K562 (cell line): ENCODE measurements around the gene SYT15B. TPM values are rescaled to one million over a fixed set of nuclear protein-coding genes. Genes with fewer than 3 reads are reported as not detected.
A peak's percentile ranks its signal among the peaks of the same experiment; 100 is the strongest.
"Not testable (repeated sequence)": the region's sequence is repeated elsewhere in the genome, so short reads cannot be mapped to it uniquely, and the experiment has no call there.

ENCODE experiments used
- ATAC-seq: fragments of 200-7000 bp; cut with Tn5 transposase; 3 replicates; pipeline ENCODE4 v1.9.1; 2020; ENCODE audit warnings: moderate library complexity
- BruUV-seq: library from RNA; stranded (reverse); fragments of 400-500 nt; replicated peaks from 2 replicates; lab custom pipeline; 2021; lab: Mats Ljungman, UMichigan
- CTCF ChIA-PET: fragments of 300-600 bp; formaldehyde crosslinking; extraction: SDS; loops from one replicate; lab custom pipeline; 2021; ENCODE audit warnings: low intra/inter-chr PET ratio; lab: Yijun Ruan, JAX
- POLR2A ChIA-PET: fragments of 300-600, 350-650 bp; sonication (Branson Sonifier 250); formaldehyde crosslinking; extraction: SDS; loops from one replicate; lab custom pipeline; 2021; ENCODE audit warnings: antibody characterized with exemption, inconsistent platforms; lab: Yijun Ruan, JAX
- DNase-seq, 4 experiments: peaks; one replicate each; pipeline versions ENCODE4 v3.0.0 to v3.0.0-alpha.2; 2011 to 2018; ENCODE audit warnings: low spot score in 3 of 4, mixed read lengths in 3 of 4; ENCODE audit errors: extremely low read depth in 1 of 4
- FAIRE-seq: peaks from 2 replicates; lab custom pipeline; 2011; peaks lifted over from hg19 to GRCh38; lab: Jason Lieb, UNC
- H2AFZ ChIP-seq: 2 replicates; pipeline ENCODE4 v1.6.0; 2011; ENCODE audit warnings: low read depth, low read length, control low read depth, inconsistent platforms
- H3K27ac ChIP-seq: fragments of 200-600 bp; 3 replicates; pipeline ENCODE4 v1.8.0; 2011; ENCODE audit warnings: low read depth, mild to moderate bottlenecking, control low read depth, inconsistent platforms, low read length, moderate library complexity, mixed read lengths; ENCODE audit errors: extremely low read depth
- H3K27me3 ChIP-seq, 2 experiments: fragments of 300-600 bp in 1 of 2; 2 replicates in 1 of 2; 3 replicates in 1 of 2; pipeline versions ENCODE4 v1.6.0 to v1.8.0; 2011; ENCODE audit warnings: inconsistent platforms in 2 of 2, low read length in 2 of 2, mild to moderate bottlenecking in 1 of 2, mixed read lengths in 1 of 2, moderate library complexity in 1 of 2; ENCODE audit not compliant: control insufficient read depth in 2 of 2, insufficient read depth in 2 of 2
- H3K36me3 ChIP-seq: fragments of 300-600 bp; 3 replicates; pipeline ENCODE4 v1.8.0; 2011; ENCODE audit warnings: mild to moderate bottlenecking, low read length, inconsistent platforms; ENCODE audit not compliant: control insufficient read depth, insufficient read depth
- H3K4me1 ChIP-seq, 2 experiments: fragments of 200-600 bp in 1 of 2; replicated peaks in 1 of 2; 2 replicates in 1 of 2; 3 replicates in 1 of 2; pipeline versions ENCODE4 v1.5.1 to v1.8.0; 2011; ENCODE audit warnings: inconsistent platforms in 2 of 2, low read length in 2 of 2, mild to moderate bottlenecking in 1 of 2, mixed read lengths in 1 of 2, moderate library complexity in 1 of 2; ENCODE audit not compliant: control insufficient read depth in 2 of 2, insufficient read depth in 2 of 2
- H3K4me2 ChIP-seq: 2 replicates; pipeline ENCODE4 v1.6.1; 2011; ENCODE audit warnings: low read length, control low read depth, inconsistent platforms, mixed read lengths; ENCODE audit not compliant: insufficient read depth
- H3K4me3 ChIP-seq: fragments of 200-600 bp; sonication (generic), shearing (Covaris generic); 2 replicates; pipeline ENCODE4 v1.5.1; 2016; ENCODE audit warnings: control low read depth, inconsistent platforms
- H3K79me2 ChIP-seq: fragments of 200-600 bp; 3 replicates; pipeline ENCODE4 v1.8.0; 2011; ENCODE audit warnings: low read length, inconsistent platforms; ENCODE audit not compliant: control insufficient read depth, insufficient read depth
- H3K9ac ChIP-seq, 2 experiments: 2 replicates each; pipeline versions ENCODE4 v1.6.0 to v1.6.1; 2011; ENCODE audit warnings: low read depth in 2 of 2, low read length in 2 of 2, control low read depth in 1 of 2, inconsistent platforms in 1 of 2, mild to moderate bottlenecking in 1 of 2, mixed read lengths in 1 of 2; ENCODE audit not compliant: insufficient read depth in 1 of 2
- H3K9me1 ChIP-seq: one replicate; pipeline ENCODE4 v1.6.0; 2011; ENCODE audit warnings: inconsistent platforms, mild to moderate bottlenecking, low read length, moderate library complexity; ENCODE audit not compliant: control insufficient read depth, insufficient read depth
- H3K9me3 ChIP-seq: replicated peaks from 2 replicates; pipeline ENCODE4 v1.5.1; 2011; ENCODE audit warnings: low read depth, low read length, inconsistent platforms; ENCODE audit not compliant: control insufficient read depth, insufficient read depth
- H4K20me1 ChIP-seq: replicated peaks from 2 replicates; pipeline ENCODE4 v1.6.1; 2011; ENCODE audit warnings: low read length, inconsistent platforms, mixed read lengths; ENCODE audit not compliant: control insufficient read depth, insufficient read depth
- CTCF ChIP-seq, 3 experiments: IDR thresholded peaks in 2 of 3; conservative IDR thresholded peaks in 1 of 3; 2 replicates each; pipeline ENCODE4 v1.5.1; 2011 to 2012; ENCODE audit warnings: low read length in 3 of 3, mild to moderate bottlenecking in 3 of 3, control low read depth in 2 of 3, improper control_type of control experiment in 1 of 3, inconsistent platforms in 1 of 3, low read depth in 1 of 3, mixed read lengths in 1 of 3, moderate library complexity in 1 of 3; ENCODE audit not compliant: insufficient read depth in 2 of 3
- VEZF1 ChIP-seq: fragments of 200-800 bp; sonication (Bioruptor generic); IDR thresholded peaks from 2 replicates; pipeline ENCODE4 v1.6.1; 2017; ENCODE audit warnings: missing genetic modification characterization, missing compliant biosample characterization
- WGBS: fragments of 100-300 bp; shearing (Covaris generic); methylation state at CpG from one replicate; pipeline ENCODE4 v1.1.6; 2016; ENCODE audit warnings: low coverage, mixed read lengths; ENCODE audit not compliant: insufficient coverage; ENCODE audit errors: missing lambda C conversion rate; 5-methylcytosine and 5-hydroxymethylcytosine counted together
- in situ Hi-C: fragments of 300-500 bp; cut with MboI; formaldehyde crosslinking; loops from 4 replicates; pipeline ENCODE4 v1.15.0; 2018; ENCODE audit warnings: inconsistent platforms, mixed read lengths
- intact Hi-C: fragments of 100-400 bp; cut with micrococcal nuclease; formaldehyde crosslinking; loops from 2 replicates; pipeline ENCODE4 v1.14.2; 2022
- polyA plus RNA-seq, 8 experiments: library from polyadenylated mRNA; depleted of rRNA in 4 of 8; stranded (reverse) in 5 of 8; unstranded in 3 of 8; fragments of >200 nt; fragmentation: Nextera tagmentation in 2 of 8; fragmentation: Illumina TruSeq in 1 of 8; extraction: Ambion mirVana in 2 of 8; extraction: Trizol in 1 of 8; gene quantifications; 2 replicates each; pipeline versions ENCODE4 v1.2.1 to v1.2.3, GENCODE V29; 2011 to 2014; ENCODE audit warnings: inconsistent platforms in 1 of 8, missing spikeins in 1 of 8
- total RNA-seq, 7 experiments: library from RNA; depleted of rRNA in 6 of 7; stranded (reverse); fragments of >200 nt in 6 of 7; fragmentation: Illumina TruSeq in 2 of 7; extraction: Trizol in 2 of 7; gene quantifications; 2 replicates each; pipeline versions ENCODE4 v1.2.1 to v1.2.3, GENCODE V29; 2011 to 2021; ENCODE audit warnings: low replicate concordance in 1 of 7

SYT15B gene
- total and polyA plus RNA-seq, 9 of the 15 experiments (the other 6 are each of a cell fraction or from before 2014, with no cell fraction given), result 0.07 to 0.22 (median 0.07) TPM; not detected in 6

GRCh38 chr10:47743611-47744550 lies 19.5 kb downstream of the SYT15B start:
- BruUV-seq, CTCF ChIA-PET, H3K36me3 ChIP-seq, H3K9me3 ChIP-seq, H3K4me3 ChIP-seq, H3K27me3 ChIP-seq, H3K27ac ChIP-seq, H3K4me1 ChIP-seq, H3K9me1 ChIP-seq, H3K4me2 ChIP-seq, H3K79me2 ChIP-seq, POLR2A ChIA-PET, H2AFZ ChIP-seq, FAIRE-seq, intact Hi-C loops, in situ Hi-C loops, H3K9ac ChIP-seq, H4K20me1 ChIP-seq: not testable (repeated sequence)
- peak in 1 of 4 experiments; percentile 1 for DNase-seq
- peak; percentile 99 for ATAC-seq
- TF ChIP-seq VEZF1 (0 out of 2 replicates have a peak, but pooled peaks have one; percentile 28), CTCF (IDR thresholded peaks at IDR 0.05 in 2 of 3, conservative IDR thresholded peaks at IDR 0.05 in 1 of 3; ENCODE audit: insufficient read depth in 2 of 3, low read depth in 1 of 3, low read length in 3 of 3) (peak in 1 of 3 experiments; percentile 15; a peak in 1 of 6 replicates)
- 4% methylated on average over 4 of the region's 48 CpGs for WGBS

- POLR2A ChIA-PET, H3K27ac ChIP-seq, BruUV-seq, ATAC-seq, FAIRE-seq, H3K9me1 ChIP-seq, DNase-seq, H3K4me2 ChIP-seq, H3K9me3 ChIP-seq, H4K20me1 ChIP-seq, H3K9ac ChIP-seq, H3K4me1 ChIP-seq, H3K79me2 ChIP-seq, H2AFZ ChIP-seq, intact Hi-C loops, H3K36me3 ChIP-seq, in situ Hi-C loops, H3K27me3 ChIP-seq, CTCF ChIA-PET, H3K4me3 ChIP-seq: not testable (repeated sequence)
- 0% methylated on average over 2 of the region's 2 CpGs for WGBS
These were observed 22.5 kb downstream of the SYT15B start for GRCh38 chr10:47740868-47741267.

GRCh38 chr10:47730911-47731310 lies 32.5 kb downstream of the SYT15B start:
- H3K27me3 ChIP-seq, H3K79me2 ChIP-seq, POLR2A ChIA-PET, H3K9ac ChIP-seq, DNase-seq, intact Hi-C loops, H2AFZ ChIP-seq, FAIRE-seq, H3K36me3 ChIP-seq, H3K4me2 ChIP-seq, H3K4me3 ChIP-seq, ATAC-seq, H3K4me1 ChIP-seq, H3K27ac ChIP-seq, H3K9me3 ChIP-seq, CTCF ChIA-PET, BruUV-seq, H3K9me1 ChIP-seq, H4K20me1 ChIP-seq: not testable (repeated sequence)
- no CpG with 5 or more reads among the region's 5 CpGs for WGBS
- in situ Hi-C loops, result loop anchor here (5.0 kb wide), 1 partner anchor 1124 kb away; no protein-coding TSS in a partner anchor
